NCI-H345 treated with DMSO at 0.1 percent for 48 hours (cell line): ENCODE results near the gene ALDH1L2.

Experiments used
- DNase-seq: peaks from one replicate; lab custom pipeline; 2025; ENCODE audit not compliant: unreplicated experiment; lab: John Stamatoyannopoulos, UW

ALDH1L2 gene

GRCh38 chr12:105036937-105037649 is 47.2 kb downstream of the ALDH1L2 start:
- no peak for DNase-seq

- DNase-seq: no peak
These were observed 50.4 kb downstream of the ALDH1L2 start for GRCh38 chr12:105033851-105034250.

GRCh38 chr12:105032703-105033357 is 51.4 kb downstream of the ALDH1L2 start:
- no peak for DNase-seq

GRCh38 chr12:105030820-105031807 is 53.1 kb downstream of the ALDH1L2 start:
- no peak for DNase-seq

- no peak for DNase-seq
These were observed 57.8 kb downstream of the ALDH1L2 start for GRCh38 chr12:105026411-105026810.

GRCh38 chr12:105025890-105026289 is 58.4 kb downstream of the ALDH1L2 start:
- no peak for DNase-seq

- DNase-seq: no peak
These were observed 59.3 kb downstream of the ALDH1L2 start for GRCh38 chr12:105024928-105025327.

GRCh38 chr12:105020241-105020962 is 63.9 kb downstream of the ALDH1L2 start:
- no peak for DNase-seq

- DNase-seq: no peak
These were observed 65.5 kb downstream of the ALDH1L2 start for GRCh38 chr12:105018776-105019175.

GRCh38 chr12:105018012-105018411 is 66.2 kb downstream of the ALDH1L2 start:
- DNase-seq: no peak

GRCh38 chr12:105015543-105015942 is 68.7 kb downstream of the ALDH1L2 start:
- DNase-seq: no peak

- no peak for DNase-seq
These were observed 69.7 kb downstream of the ALDH1L2 start for GRCh38 chr12:105014603-105015002.

GRCh38 chr12:105013892-105014291 is 70.4 kb downstream of the ALDH1L2 start:
- no peak for DNase-seq

- no peak for DNase-seq
These were observed 82.8 kb downstream of the ALDH1L2 start for GRCh38 chr12:105001476-105001875.

GRCh38 chr12:104999347-104999685 is 84.9 kb downstream of the ALDH1L2 start:
- no peak for DNase-seq

- peak; percentile 92 for DNase-seq
These were observed 85.6 kb downstream of the ALDH1L2 start for GRCh38 chr12:104998423-104999346.

- DNase-seq: no peak
These were observed 86.7 kb downstream of the ALDH1L2 start for GRCh38 chr12:104997541-104997940.

GRCh38 chr12:104994336-104994735 is 89.9 kb downstream of the ALDH1L2 start:
- DNase-seq: no peak

- DNase-seq: no peak
These were observed 92.6 kb downstream of the ALDH1L2 start for GRCh38 chr12:104991565-104992128.

GRCh38 chr12:104990950-104991349 is 93.3 kb downstream of the ALDH1L2 start:
- DNase-seq: no peak
